GM15510 (cell line): ENCODE data around the gene RAD51B.

Experiments used
- POLR2A ChIP-seq: IDR thresholded peaks from 3 replicates; pipeline ENCODE4 v1.6.1; 2011; ENCODE audit warnings: borderline replicate concordance; ENCODE audit not compliant: insufficient read length; ENCODE audit errors: extremely low read depth

RAD51B gene

DNA sequence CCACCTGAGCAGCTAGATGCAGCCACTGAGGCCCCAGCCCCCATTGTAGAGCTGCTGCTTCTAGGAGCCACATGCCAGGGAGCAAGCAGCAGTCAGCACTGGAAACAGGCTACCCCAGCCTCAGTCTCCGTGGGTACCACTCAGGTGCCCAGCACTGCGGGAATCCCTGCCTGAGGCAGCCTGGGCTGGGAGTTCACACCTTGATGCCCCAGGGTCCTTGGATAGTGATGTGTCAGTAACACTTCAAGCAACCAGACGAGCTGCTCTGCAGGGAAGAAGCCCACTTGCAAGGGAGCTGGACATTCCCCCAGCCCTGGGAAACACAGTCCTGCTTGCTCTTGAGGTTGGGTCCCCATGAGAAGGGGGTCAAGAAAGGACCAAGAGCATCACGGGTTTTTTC lies 882.6 kb downstream of the RAD51B start:
- TF ChIP-seq POLR2A: no peak

DNA sequence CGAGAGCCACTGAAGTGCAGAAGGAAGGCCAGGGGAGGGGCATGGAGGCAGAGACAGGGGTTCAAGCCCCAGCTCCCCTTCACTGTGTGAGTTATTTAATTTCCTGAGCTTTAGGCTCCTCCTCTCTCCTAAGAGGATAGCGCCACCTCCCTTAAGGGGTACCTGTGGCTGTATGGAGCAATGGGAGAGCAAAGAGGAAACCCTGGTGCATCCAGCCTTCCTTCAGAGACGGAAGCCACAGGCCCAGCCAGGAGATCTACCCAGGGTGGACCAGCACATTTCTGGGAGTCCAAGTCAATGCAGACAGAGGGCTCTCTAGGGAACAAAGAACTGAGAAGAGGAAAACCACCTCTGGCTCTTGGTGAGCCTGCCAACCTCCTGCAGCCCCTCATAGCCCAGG lies 883.0 kb downstream of the RAD51B start:
- TF ChIP-seq POLR2A: no peak

DNA sequence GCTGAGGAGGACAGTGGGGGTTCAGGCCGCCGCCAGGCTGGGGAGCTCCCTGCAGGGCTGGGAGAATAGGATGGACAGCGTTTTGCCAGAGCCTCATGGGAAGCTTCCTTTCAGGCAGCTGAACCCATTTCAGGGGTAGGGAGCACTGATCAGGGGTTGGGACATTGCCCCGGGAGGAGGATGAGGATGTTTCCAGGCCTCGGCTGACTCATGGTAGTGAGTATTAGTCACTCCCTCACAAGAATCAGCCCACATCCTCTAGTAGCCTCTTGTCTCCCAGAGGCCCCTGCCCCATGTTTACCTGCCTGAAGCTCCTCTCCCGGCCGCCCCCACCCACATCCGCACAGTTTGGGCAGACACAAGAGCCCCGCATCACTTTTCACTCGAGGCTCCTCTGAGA lies 883.5 kb downstream of the RAD51B start:
- TF ChIP-seq POLR2A: no peak

DNA sequence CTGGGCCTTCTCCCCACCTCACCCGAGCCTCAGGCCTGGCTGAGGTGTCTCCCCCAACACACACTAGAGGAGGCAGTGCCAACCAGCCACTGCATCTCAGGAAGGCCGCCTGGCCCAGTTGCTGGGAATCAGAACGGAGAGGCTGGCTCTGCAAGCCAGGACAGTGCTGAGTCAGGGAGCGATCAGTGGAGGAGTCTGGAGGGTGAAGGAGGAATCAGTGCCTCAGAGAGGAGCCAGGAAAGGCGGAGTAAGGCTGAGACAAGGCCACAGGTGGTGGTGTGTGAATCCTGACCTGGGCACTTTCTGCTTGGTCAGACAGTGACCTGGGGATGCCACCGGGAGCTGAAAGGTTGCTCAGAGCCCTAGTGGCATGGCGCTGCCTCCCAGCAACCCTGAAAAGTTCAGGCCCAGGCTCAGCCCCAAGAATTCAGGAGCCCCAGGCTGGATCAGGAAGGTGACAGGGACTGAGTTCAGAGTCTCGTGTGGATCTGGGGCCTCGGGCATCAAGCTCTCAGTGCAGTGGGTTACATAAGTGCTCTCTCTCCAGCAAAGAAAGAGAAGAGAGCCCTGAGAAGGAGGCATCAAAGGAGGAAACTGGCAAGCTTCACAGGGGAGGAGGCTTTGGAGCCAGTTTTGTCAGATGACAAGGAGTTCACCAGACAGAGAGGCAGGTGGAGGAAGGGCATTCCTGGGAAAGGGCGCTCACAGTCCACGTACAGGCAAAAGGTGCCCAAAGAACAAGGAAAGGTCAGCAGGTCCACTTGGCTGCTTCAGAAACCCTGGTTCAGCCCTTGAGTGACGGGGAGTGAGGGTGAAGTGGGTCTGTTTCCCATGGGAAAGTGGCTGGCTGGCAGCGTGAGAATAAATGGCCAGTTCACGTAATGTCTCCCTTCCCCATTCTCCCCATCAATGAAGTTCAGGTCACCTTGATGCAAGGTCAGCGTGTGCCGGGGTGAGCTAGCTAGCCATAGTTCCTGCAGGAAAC lies 885.4 kb downstream of the RAD51B start:
- no peak for TF ChIP-seq POLR2A

DNA sequence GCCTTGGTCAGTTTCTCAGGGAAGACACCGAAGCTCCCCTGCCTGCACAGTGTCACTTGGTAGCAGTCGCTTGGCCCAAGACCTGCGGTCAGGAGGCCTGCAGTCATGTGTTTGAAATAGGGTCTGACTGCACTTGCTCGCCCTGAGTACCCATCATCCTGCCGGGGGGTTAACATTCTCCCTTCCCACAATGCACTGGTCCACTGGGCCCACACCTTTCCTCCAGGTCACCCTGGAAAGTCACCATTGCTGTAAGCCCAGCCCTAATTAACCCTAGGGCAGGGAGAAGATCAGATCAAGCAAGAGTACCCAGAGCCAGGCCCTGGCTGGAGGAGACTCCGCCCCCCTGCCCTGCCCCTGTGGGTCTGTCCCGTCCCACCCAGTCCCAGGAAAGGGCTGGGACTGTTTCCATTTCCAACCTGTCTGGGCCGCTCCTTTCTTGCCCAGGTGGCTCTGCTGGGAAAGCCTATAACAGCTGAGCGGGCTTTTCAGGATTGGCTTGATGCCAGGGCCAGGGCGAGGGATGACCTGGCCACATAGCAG lies 886.2 kb downstream of the RAD51B start:
- no peak for TF ChIP-seq POLR2A

DNA sequence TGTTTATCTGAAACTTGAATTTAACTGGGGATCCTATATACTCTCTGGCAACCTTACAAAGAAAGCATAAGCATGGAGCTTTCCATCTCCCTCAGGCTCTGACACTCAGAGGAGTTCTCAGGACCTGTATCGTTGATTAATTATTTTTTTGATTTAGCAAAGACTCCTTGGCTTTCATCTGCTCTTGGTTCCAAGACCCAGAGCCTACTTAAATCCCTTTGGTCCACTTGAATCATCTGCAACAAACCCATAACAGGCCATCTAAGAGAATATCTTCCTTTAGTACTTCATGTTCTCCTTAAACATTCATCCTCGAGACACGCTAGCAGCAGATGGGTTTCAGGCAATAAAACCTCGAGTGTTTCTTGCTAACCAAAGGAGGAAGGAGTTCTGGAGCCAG lies 887.9 kb downstream of the RAD51B start:
- TF ChIP-seq POLR2A: no peak

DNA sequence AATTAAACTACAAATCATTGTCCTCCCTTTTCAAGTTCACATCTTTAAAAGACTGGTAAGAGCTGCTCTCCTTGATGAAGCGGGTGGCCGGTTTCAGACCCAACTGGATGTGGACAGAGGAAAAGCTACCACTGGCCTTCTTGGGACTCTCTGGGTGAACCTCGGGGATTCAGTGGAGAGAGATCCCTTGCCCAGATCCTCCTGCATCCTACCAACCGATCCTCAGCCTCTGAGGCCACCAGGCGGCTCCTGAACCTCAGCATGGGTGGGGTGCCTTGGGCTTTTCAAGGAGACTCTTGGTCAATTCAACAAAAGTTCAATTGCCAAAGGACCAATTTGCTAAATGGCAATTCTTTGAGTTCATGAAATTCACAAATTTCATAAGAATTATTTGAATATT lies 888.8 kb downstream of the RAD51B start:
- no peak for TF ChIP-seq POLR2A

DNA sequence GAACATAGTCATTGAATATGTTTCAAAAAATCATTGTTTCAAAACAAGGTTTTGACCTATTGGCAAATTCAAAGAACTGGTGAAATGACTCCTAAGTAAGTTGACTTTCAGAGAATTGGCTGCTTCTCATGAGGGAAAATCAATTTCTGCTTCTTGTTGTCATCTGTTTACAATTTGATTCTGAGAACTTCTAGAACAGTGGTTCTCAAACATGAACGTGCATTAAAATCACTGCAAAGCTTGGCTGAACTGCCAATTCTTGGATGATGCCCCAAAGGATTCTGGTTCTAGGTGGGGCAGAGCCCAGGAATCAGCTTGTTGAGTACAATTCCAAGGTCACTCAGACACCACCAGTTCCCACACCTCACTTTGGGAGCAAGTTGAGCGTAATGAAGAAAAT lies 889.4 kb downstream of the RAD51B start:
- TF ChIP-seq POLR2A: no peak

DNA sequence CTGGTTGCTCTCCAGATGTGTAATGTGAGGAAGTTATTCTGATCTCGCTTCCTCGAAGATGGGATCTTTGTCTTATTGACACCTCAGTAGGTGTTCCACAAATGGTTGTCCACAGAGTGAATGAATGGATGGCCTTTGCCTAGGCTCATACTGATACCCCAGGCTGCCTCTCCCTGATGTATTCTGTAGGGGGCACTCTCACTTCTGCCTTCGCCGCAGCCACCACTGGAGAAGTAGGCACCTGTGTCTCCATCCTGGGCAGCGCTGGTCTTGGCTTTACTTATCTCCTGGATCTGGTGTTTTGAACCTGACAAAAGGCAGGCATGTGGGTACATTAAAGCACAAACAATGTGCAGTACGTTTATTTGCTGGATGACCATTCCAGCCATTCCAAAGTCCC lies 891.2 kb downstream of the RAD51B start:
- no peak for TF ChIP-seq POLR2A

DNA sequence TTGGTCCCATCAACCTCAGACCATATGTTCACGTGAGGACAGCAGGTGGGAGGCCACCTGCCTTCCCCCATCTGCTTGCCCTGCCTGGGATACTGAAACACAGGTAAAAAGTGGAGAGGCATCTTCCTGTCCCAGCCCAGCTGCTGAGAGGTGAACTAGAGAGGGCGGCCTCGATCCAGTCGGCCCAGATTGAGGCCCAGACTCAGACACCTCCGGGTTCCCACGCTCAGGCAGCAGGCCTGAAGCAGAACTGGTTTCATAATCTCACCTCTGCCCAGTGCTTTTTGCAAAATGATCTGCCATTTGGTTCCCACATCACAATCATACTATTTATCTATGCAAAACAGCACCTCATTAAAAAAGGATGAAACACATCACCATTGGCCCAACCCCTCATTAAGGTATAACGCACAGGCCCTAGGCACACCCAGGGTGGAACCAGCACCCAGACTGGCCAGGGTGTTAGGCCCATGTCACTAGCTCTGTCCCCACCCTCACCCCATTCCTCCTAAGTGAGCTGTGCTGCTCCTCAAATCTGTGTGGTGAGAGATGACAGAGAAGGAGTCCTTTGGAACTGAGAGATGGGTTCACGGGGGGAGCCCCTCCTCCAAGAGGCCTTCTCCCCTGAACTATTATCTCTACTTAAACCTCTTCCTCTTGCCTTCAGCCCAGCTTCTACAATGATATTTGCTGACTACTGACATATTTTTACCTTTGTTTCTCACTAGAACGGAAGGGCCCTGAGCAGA lies 892.2 kb downstream of the RAD51B start:
- no peak for TF ChIP-seq POLR2A

DNA sequence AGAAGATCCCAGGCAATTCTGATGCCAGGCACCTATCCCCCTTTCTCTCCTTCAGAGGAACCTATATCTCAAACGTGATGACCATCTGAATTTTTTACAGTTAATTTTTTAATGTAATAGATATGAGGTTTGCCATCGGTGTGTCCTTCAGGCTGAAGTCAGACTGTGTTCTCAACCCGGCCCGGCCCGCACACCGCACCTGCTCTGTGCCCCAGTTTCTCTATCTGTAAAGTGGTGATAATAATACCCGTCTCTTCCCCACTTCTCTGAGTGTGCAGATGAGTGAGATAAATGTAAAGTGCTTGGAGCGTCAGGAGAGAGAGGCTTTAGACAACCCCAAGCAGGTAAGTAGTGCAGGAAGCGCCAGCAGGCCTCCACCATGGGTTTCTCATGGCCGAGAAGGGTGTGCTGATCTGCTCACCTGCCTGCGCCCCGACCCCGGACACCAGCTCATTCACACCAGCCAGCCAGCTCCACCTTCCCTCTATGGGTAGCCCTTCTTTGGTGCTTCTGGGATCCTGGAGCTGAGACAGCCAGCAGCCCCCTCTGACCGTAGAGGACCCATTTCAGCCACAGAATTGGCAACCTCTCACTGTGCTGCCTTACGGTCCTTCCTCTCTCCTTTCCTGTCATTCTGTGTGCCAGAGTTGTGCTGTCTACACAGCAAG lies 893.3 kb downstream of the RAD51B start:
- TF ChIP-seq POLR2A: no peak

DNA sequence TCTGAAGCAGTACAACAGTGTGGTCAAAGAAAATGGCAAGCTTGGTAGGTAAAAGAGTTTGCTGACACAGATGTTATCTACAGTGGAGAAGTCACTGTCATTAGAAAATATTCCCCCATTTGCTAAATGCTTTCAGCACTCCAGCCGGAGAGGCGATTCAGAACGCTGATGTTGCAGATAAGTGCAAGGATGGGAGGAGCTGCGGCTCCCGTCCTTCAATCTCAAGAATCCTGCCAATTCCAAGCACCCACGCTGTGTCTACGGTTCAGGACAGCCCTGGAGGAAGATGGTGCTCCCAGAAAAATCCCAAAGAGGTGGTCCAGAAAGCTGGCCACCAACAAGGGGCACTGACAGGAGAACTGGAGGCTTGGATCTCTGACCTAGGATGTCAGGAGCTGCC lies 894.2 kb downstream of the RAD51B start:
- TF ChIP-seq POLR2A: no peak

DNA sequence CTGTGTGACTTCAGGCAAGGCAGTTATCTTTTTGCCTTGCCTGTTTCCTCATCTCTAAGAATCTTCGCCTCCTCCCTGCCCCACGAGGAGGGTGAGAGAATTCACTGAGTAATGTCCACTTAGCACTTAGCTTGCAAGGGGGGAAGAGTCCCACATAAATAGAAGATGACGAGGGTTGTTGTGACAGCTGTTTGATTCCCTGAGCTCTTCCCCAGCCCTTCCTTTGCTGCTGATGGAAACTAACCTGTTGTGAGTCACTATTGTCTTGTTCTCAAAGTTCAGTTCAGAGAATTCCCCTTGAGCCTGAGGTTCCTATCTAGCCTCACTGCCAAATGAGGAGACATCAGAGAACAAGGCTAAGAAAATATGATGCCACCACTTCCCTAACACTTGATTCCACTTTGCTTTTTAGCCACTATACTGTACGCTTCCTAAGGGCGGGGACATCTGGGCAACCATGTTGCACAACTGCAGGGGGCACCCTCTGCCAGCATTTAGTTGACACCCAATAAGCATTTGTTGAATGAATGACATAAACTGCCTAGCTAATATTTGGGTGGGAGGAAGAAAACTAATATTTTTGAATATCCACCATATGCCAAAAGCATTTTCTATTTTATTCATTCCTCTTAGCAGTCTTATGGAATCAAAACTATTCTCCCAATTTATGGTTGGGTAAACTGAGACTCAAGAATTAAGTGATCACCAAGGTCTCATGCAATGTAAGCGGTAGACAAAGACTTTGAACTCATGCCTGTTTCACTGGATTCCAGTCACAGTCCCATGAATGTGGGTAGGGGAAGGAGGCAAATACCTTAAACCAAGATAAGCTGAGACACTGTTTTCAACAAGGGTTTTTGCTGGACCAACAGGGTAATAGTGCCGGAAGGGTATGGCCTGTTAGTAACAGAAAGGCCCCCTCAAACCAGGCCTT lies 895.7 kb downstream of the RAD51B start:
- TF ChIP-seq POLR2A: no peak

DNA sequence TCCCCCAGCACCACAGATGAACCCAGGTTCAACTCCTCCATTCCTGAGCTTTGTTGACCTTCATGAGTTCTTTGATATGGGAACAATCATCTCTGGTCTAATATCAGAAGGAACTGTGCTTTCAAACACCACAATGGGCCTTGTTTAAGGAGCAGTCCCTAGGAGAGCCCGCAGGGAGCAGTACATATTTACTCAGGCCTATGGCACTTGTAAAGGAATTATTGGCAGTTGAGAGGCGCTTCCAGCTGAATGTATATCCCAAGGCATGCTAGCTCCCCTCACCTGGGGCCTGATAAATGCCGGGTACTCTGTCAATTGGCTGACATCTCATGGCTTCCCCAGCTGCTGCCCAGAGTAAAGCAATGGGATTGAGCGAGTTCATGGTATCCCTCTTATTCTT lies 897.1 kb downstream of the RAD51B start:
- TF ChIP-seq POLR2A: no peak

DNA sequence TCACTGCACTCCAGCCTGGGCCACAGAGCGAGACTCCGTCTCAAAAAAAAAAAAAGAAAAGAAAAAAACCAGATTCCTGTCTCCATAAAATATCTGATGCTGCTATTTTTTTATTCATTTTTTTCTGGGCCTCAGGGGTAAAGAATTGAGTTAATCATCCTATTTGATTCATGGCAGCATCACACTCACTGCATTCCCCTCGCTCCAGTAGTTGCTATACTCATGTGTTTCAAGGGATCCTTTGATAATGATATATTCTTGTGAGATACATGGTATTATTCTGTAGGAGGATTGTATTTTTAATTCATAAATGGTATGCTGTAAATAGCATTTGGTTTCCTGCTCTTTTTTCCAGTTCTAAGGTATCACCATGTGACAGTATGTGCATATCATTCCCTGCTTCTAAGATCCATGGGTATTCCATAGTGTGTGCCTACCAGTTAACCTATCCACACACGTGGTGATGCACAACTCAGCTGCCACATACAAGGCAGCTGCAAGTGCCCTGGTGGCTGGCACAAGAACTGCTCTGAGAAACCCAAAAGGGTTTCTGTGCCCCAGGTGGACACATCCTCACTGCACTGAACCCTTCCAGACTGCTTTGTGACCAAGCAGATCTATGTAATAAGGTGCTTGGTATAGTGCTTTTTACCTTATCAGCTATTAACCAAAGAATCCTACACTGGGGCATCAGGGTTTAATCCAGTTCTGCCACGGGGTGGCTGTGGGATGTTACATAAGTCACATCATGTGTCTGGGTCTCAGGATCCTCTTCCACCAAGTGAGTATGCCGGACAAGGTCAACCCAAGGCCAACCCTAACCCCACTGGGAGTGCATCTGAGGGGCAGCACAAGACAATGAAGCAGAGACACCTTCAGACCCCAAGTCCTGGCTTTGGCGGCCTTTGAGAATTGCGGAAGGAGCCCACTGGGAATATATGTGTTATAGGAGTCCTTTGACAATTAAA lies 898.7 kb downstream of the RAD51B start:
- no peak for TF ChIP-seq POLR2A
